ENCODE data around the gene LGI4.

The LGI4 gene

GRCh38 chr19:35141837-35142605 is 7.2 kb upstream of the LGI4 start:
- no peak for TF ChIP-seq CTCF (conservative IDR thresholded peaks at IDR 0.05; ENCODE audit: low read depth, low read length)
- no peak for DNase-seq (ENCODE audit: low read depth)
- no peak overlapping the region for H3K4me3 ChIP-seq (ENCODE audit: low read length)

- H3K4me3 ChIP-seq (ENCODE audit: low read length), result no peak overlapping the region
- peak; percentile 50 for TF ChIP-seq CTCF (conservative IDR thresholded peaks at IDR 0.05; ENCODE audit: low read depth, low read length)
Observed at GRCh38 chr19:35140962-35141836, 6.3 kb upstream of the LGI4 start.

GRCh38 chr19:35140207-35140961 is 5.5 kb upstream of the LGI4 start:
- no peak for DNase-seq (ENCODE audit: low read depth)
- H3K4me3 ChIP-seq (ENCODE audit: low read length), result no peak overlapping the region
- no peak for TF ChIP-seq CTCF (conservative IDR thresholded peaks at IDR 0.05; ENCODE audit: low read depth, low read length)

More at GRCh38 chr19:35140962-35141836, 6.3 kb upstream of the LGI4 start:
- peak; percentile 32 for DNase-seq (ENCODE audit: low read depth)

- TF ChIP-seq CTCF (conservative IDR thresholded peaks at IDR 0.05; ENCODE audit: low read depth, low read length), result no peak
- H3K4me3 ChIP-seq (ENCODE audit: low read length), result no peak within 1 kb of the TSS
- no peak for DNase-seq (ENCODE audit: low read depth)
Observed at GRCh38 chr19:35138305-35138892, 3.5 kb upstream of the LGI4 start, which contains the start of gene FXYD1. Gene FXYD1, plus strand, starts transcription at chr19:35138824. Its CDS starts 1,256 bp downstream, at chr19:35140080.

GRCh38 chr19:35136977-35137702 is 2.3 kb upstream of the LGI4 start:
- no peak for DNase-seq (ENCODE audit: low read depth)
- TF ChIP-seq CTCF (conservative IDR thresholded peaks at IDR 0.05; ENCODE audit: low read depth, low read length), result no peak

GRCh38 chr19:35136231-35136630 is 1.4 kb upstream of the LGI4 start:
- DNase-seq (ENCODE audit: low read depth), result no peak
- TF ChIP-seq CTCF (conservative IDR thresholded peaks at IDR 0.05; ENCODE audit: low read depth, low read length), result no peak
- H3K4me3 ChIP-seq (ENCODE audit: low read length), result no peak overlapping the region

More at GRCh38 chr19:35136977-35137702, 2.3 kb upstream of the LGI4 start:
- H3K4me3 ChIP-seq (ENCODE audit: low read length), result no peak overlapping the region
